IMR-90 (cell line): ENCODE data around the gene NEU1.
"Not testable (repeated sequence)": the region's sequence is repeated elsewhere in the genome, so short reads cannot be mapped to it uniquely, and the experiment has no call there.

Experiments
- BHLHE40 ChIP-seq: fragments of 150-350 bp; IDR thresholded peaks from 2 replicates; pipeline ENCODE4 v1.6.1; 2016; ENCODE audit warnings: mild to moderate bottlenecking, low read depth, low read length
- CTCF ChIP-seq: conservative IDR thresholded peaks from 2 replicates; pipeline ENCODE4 v1.5.1; 2012; ENCODE audit warnings: mild to moderate bottlenecking, low read depth, low read length, improper control_type of control experiment
- ELK1 ChIP-seq: fragments of 150-350 bp; IDR thresholded peaks from 2 replicates; pipeline ENCODE4 v1.6.1; 2016; ENCODE audit warnings: low read depth, mild to moderate bottlenecking, low read length, moderate library complexity, borderline replicate concordance
- FOS ChIP-seq: fragments of 150-350 bp; IDR thresholded peaks from 2 replicates; pipeline ENCODE4 v1.6.1; 2016; ENCODE audit warnings: low read depth, low read length
- MXI1 ChIP-seq: IDR thresholded peaks from 2 replicates; pipeline ENCODE4 v1.6.1; 2012; ENCODE audit warnings: low read depth, mild to moderate bottlenecking, low read length, moderate library complexity, borderline replicate concordance
- NFE2L2 ChIP-seq: fragments of 150-350 bp; IDR thresholded peaks from 2 replicates; pipeline ENCODE4 v1.6.1; 2016; ENCODE audit warnings: low read depth, mild to moderate bottlenecking, low read length
- POLR2A ChIP-seq: IDR thresholded peaks from 2 replicates; pipeline ENCODE4 v1.6.1; 2012; ENCODE audit warnings: mild to moderate bottlenecking, low read depth, low read length
- RFX5 ChIP-seq: IDR thresholded peaks from 2 replicates; pipeline ENCODE4 v1.8.0; 2012; ENCODE audit warnings: low read depth, mild to moderate bottlenecking, low read length, moderate library complexity
- SMC3 ChIP-seq: fragments of 150-350 bp; IDR thresholded peaks from 2 replicates; pipeline ENCODE4 v1.6.1; 2016; ENCODE audit warnings: low read depth, mild to moderate bottlenecking, antibody characterized with exemption, low read length, moderate library complexity
- USF2 ChIP-seq: fragments of 150-350 bp; IDR thresholded peaks from 2 replicates; pipeline ENCODE4 v1.6.1; 2017; ENCODE audit warnings: mild to moderate bottlenecking, antibody characterized with exemption, low read length, low read depth

GRCh38 chr6:31808599-31808998 lies 54.0 kb downstream of the NEU1 start:
- not testable (repeated sequence) for TF ChIP-seq CTCF, MXI1, POLR2A, SMC3, RFX5, ELK1, NFE2L2, USF2, FOS, BHLHE40
